NCI-H2227 treated with DMSO at 0.1 percent for 48 hours (cell line): ENCODE measurements around the gene ADAM12.

ENCODE experiments used
- DNase-seq: peaks from one replicate; lab custom pipeline; 2025; lab: John Stamatoyannopoulos, UW

Gene ADAM12

GRCh38 chr10:126212738-126213137 lies 175.5 kb downstream of the ADAM12 start:
- DNase-seq: no peak

DNA sequence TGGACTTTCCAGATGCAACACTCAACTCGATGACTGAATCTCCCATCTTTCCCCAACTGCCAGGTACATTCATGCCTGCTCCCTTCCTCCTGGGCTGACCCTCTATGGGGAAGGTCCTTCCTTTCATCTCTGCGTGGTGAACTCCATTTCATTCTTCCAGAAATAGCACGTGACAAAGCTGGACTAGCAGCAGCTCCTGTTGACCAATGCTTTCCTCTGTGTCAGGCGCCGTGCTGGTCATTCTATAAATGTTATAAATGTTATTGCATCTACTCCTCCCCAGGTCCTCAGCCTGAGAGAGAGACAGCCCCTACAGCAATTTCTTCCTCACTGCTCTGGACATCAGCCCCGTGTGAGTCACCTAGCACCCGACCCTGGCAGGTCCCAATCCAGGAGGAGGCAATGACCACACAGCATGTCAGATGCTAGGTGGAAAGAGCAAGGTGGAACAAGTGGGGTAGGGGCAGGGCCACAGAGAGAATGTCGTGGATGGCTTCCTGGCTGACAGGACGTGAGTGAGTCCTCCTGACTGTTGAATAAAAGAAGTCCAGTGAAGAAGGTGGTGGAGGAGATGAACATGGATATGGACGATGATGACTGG lies 178.1 kb downstream of the ADAM12 start:
- no peak for DNase-seq

- no peak for DNase-seq
Observed at GRCh38 chr10:126209451-126209850, 178.8 kb downstream of the ADAM12 start.

GRCh38 chr10:126208726-126209302 lies 179.5 kb downstream of the ADAM12 start:
- DNase-seq: no peak

DNA sequence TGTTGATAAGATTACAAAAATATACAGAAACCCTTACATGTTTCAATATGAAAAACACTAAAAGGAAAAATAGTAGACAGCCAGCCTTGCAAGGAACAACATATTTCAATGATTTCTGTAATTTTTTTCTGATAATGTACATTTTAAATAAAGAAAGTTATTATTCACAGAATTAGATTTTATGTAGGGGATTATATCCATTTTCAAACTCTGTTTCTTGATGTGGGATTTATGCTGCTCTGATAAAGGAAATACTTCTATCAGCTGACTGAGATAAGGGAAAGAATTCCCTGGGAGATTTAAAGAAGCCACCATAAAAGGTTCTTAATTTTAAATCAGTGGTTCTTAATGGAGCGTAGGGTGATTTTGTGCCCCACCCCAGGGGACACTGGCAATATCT lies 180.4 kb downstream of the ADAM12 start:
- no peak for DNase-seq

GRCh38 chr10:126207313-126207771 lies 180.9 kb downstream of the ADAM12 start:
- DNase-seq: no peak

- no peak for DNase-seq
Observed at GRCh38 chr10:126205486-126206205, 182.6 kb downstream of the ADAM12 start.

- no peak for DNase-seq
Observed at GRCh38 chr10:126204320-126204719, 184.0 kb downstream of the ADAM12 start.

DNA sequence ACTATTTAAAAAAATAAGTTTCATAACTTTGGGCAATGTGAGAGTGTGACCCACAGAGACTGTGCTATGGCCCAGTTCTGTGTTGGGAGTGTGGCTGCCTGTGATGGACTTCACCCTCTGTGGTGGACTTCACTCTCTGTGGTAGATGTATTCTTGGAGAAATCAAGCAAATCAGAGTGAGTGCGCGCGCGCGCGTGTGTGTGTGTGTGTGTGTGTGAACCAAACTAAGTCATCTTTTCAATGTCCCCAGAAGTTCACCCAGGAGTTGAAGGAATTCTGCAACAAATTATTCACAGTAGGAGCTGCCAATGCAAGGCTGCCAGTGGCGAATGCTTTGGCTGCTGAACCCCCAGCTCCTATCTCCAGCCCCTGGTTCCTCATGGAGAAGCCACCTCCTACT lies 184.5 kb downstream of the ADAM12 start:
- DNase-seq: no peak

GRCh38 chr10:126201603-126202002 lies 186.7 kb downstream of the ADAM12 start:
- no peak for DNase-seq

- no peak for DNase-seq
Observed at GRCh38 chr10:126199221-126199998, 188.9 kb downstream of the ADAM12 start.

DNA sequence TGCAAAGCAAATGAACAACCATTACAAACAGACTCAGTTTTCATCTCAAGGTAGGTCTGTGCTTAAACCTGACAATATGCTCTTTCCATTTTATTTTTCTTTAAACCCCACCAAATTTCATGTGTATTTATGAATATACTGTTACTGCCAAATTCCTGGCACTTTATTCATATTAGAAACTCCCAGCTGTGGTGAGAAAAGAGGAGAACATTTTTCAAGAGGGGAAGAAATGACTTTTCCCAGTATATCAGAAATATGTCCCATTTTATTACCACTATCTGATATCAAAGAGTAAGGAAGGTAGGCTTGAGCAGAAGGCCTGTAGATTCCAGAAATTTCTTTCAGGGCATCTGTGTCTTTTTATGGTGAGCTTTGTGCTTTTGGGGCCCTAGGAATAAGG lies 189.6 kb downstream of the ADAM12 start:
- DNase-seq: no peak

DNA sequence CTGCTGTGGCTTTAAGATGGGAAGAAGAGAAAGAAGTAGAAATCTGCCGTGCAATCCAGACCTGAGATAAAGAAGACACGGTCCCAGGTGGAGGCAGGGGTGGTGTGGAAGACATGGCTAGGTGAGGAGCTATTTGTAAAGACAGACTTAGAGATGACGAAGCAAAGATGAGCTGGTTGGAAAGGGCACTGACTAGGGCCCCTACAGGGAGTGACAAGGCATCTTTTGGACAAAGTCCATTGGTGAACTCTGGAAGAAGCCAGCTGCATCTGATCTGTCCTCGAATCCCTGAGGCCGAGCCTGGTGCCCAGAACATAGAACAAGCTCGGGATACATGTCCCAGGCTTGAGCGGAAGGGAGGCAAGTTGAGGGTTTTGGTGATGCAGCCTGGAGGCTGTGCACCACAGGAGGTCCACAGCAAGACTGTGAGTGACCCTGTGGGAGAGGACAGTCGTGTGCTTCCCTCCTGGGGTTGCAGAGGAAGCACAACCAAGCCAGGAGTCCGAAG lies 191.2 kb downstream of the ADAM12 start:
- no peak for DNase-seq

- no peak for DNase-seq
Observed at GRCh38 chr10:126196281-126196680, 192.0 kb downstream of the ADAM12 start.

DNA sequence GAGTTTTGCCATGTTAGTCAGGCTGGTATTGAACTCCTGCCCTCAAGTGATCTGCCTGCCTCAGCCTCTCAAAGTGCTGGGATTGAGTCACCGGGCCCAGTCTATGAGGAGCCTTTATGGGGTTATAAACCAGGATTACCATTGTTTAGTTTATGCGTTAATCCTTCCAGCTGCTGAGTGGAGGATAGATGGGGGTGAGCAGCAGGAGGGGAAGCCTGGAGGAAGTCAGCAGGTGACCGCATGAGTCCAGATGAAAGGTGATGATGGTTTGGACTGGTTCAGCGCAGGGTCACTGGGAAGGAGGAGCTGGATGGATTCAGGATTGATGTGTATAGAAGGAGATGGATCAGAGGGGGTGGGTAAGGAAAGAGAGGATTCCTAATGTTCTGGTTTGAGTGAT lies 197.1 kb downstream of the ADAM12 start:
- no peak for DNase-seq

GRCh38 chr10:126188679-126189200 lies 199.5 kb downstream of the ADAM12 start:
- no peak for DNase-seq

GRCh38 chr10:126187399-126187798 lies 200.9 kb downstream of the ADAM12 start:
- no peak for DNase-seq

- no peak for DNase-seq
Observed at GRCh38 chr10:126186766-126187165, 201.5 kb downstream of the ADAM12 start.

DNA sequence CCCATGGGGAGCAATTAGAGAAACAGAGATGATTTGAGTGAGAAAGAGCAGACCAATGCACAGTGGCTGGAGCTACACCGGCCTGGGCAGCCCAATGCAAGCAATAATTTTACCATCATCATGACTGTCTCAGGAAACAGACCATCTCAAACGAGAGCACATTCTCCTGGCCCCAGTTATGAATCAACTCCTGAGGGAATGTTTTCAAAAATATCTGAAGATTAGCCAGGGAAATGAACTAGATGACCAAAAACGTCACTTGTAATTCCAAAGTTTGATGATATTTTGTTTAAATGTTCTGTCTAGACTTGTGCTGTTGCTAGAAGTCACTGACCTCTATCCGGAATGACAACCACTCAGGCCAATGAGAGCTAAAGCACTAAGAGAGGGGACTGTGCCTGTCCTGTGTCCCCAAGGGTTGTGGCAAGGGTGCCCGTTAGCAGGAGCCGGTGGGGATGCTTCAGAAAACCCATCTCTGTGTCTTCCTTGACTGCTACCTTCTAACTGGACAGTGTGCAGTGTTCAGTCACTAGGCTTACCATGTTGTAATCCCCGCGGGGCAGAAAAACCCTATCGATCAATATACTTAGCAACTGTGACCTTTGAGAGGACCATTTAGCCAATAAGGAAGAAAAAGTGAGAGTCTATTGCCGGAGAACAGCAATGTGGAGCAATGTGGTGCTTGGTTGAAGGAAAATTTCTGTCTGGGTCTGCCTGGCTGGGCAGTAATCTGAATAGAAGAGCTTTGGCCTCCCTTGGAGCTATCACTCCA lies 202.4 kb downstream of the ADAM12 start:
- no peak for DNase-seq

- DNase-seq: no peak
Observed at GRCh38 chr10:126181626-126182025, 206.7 kb downstream of the ADAM12 start.

DNA sequence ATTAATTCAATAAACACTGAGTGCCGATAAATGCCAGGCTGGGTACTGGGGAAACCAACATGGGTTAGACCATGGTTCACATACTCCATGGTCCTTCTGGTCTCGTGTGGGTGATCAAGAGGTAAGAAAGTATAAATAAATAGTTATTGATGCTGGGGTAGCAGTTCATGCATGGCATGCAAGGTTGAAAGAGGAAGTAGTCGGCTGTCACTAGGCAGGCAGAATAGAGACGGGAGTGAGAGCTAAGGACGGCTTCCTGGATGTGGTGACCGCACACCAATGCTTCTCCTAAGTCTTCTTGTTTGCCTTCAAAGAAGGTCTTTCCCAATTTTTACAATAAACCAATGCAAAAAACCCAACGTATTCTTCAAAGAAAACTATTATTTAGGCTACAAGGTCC lies 208.6 kb downstream of the ADAM12 start:
- no peak for DNase-seq
